Liver (tissue), 9 donors: Measurements from ENCODE around the gene XYLT1. TPM values are rescaled to one million over a fixed set of nuclear protein-coding genes. Genes with fewer than 3 reads are reported as not detected.

Experiments
- DNase-seq: peaks from one replicate; pipeline ENCODE4 v3.0.0-alpha.2; 2017; ENCODE audit warnings: low spot score
- H3K27ac ChIP-seq, 2 donors: one replicate each; pipeline ENCODE4 v1.7.0; 2013; ENCODE audit warnings: inconsistent platforms in 2 of 2, low read length in 2 of 2, control low read depth in 1 of 2, low read depth in 1 of 2, mild to moderate bottlenecking in 1 of 2
- H3K27me3 ChIP-seq, 4 donors: one replicate each; pipeline versions ENCODE4 v1.6.1 to v1.7.0; 2013; ENCODE audit warnings: low read length in 3 of 4, inconsistent platforms in 1 of 4, mild to moderate bottlenecking in 1 of 4, moderate library complexity in 1 of 4; ENCODE audit not compliant: control insufficient read depth in 4 of 4, insufficient read depth in 4 of 4
- H3K36me3 ChIP-seq, 4 donors: one replicate each; pipeline versions ENCODE4 v1.6.1 to v1.7.0; 2013; ENCODE audit warnings: low read length in 3 of 4, mild to moderate bottlenecking in 3 of 4, low read depth in 1 of 4, moderate library complexity in 1 of 4; ENCODE audit not compliant: control insufficient read depth in 4 of 4, insufficient read depth in 3 of 4
- H3K4me1 ChIP-seq, 4 donors: one replicate each; pipeline versions ENCODE4 v1.6.1 to v1.7.0; 2013; ENCODE audit warnings: low read length in 3 of 4, mild to moderate bottlenecking in 3 of 4, moderate library complexity in 1 of 4; ENCODE audit not compliant: control insufficient read depth in 4 of 4, insufficient read depth in 4 of 4
- H3K4me3 ChIP-seq, 3 donors: one replicate each; pipeline versions ENCODE4 v1.6.1 to v1.7.0; 2013; ENCODE audit warnings: low read length in 3 of 3, control low read depth in 1 of 3, low read depth in 1 of 3, mild to moderate bottlenecking in 1 of 3
- H3K9ac ChIP-seq, 2 donors: one replicate each; pipeline ENCODE4 v1.7.0; 2013; ENCODE audit warnings: low read length in 2 of 2, mild to moderate bottlenecking in 2 of 2, moderate library complexity in 2 of 2, control low read depth in 1 of 2, low read depth in 1 of 2
- H3K9me3 ChIP-seq, 4 donors: one replicate each; pipeline versions ENCODE4 v1.6.1 to v1.7.0; 2013; ENCODE audit warnings: low read length in 3 of 4; ENCODE audit not compliant: control insufficient read depth in 4 of 4
- EGR1 ChIP-seq, 2 donors: IDR thresholded peaks; 2 replicates each; pipeline ENCODE4 v1.6.1; 2016 to 2018; ENCODE audit warnings: antibody characterized with exemption in 2 of 2, low read depth in 2 of 2
- FOXA2 ChIP-seq: IDR thresholded peaks from 2 replicates; pipeline ENCODE4 v1.6.1; 2016; ENCODE audit warnings: antibody characterized with exemption
- GABPA ChIP-seq, 2 donors: IDR thresholded peaks in 1 of 2; conservative IDR thresholded peaks in 1 of 2; 2 replicates each; pipeline ENCODE4 v1.6.1; 2016; ENCODE audit warnings: antibody characterized with exemption in 2 of 2, mild to moderate bottlenecking in 1 of 2, moderate library complexity in 1 of 2
- HNF4A ChIP-seq, 2 donors: conservative IDR thresholded peaks; 2 replicates each; pipeline ENCODE4 v1.6.1; 2016; ENCODE audit warnings: antibody characterized with exemption in 2 of 2, mild to moderate bottlenecking in 2 of 2
- HNF4G ChIP-seq: IDR thresholded peaks from 2 replicates; pipeline ENCODE4 v1.6.1; 2016; ENCODE audit warnings: antibody characterized with exemption
- NR2F2 ChIP-seq: IDR thresholded peaks from 2 replicates; pipeline ENCODE4 v1.6.1; 2016; ENCODE audit warnings: antibody characterized with exemption
- RAD21 ChIP-seq, 2 donors: IDR thresholded peaks; 2 replicates each; pipeline ENCODE4 v1.6.1; 2016; ENCODE audit warnings: antibody characterized with exemption in 2 of 2, mild to moderate bottlenecking in 2 of 2
- RXRA ChIP-seq, 2 donors: IDR thresholded peaks; 2 replicates each; pipeline ENCODE4 v1.6.1; 2017 to 2018; ENCODE audit warnings: antibody characterized with exemption in 2 of 2, mild to moderate bottlenecking in 1 of 2
- SP1 ChIP-seq: IDR thresholded peaks from 2 replicates; pipeline ENCODE4 v1.6.1; 2018; ENCODE audit warnings: antibody characterized with exemption, mild to moderate bottlenecking
- TAF1 ChIP-seq: conservative IDR thresholded peaks from 2 replicates; pipeline ENCODE4 v1.6.1; 2016; ENCODE audit warnings: antibody characterized with exemption, mild to moderate bottlenecking
- YY1 ChIP-seq: IDR thresholded peaks from 2 replicates; pipeline ENCODE4 v1.6.1; 2016; ENCODE audit warnings: antibody characterized with exemption, mild to moderate bottlenecking
- WGBS: extraction: QIAGEN DNeasy Blood & Tissue Kit; methylation state at CpG from one replicate; pipeline ENCODE4 v1.1.7; 2013; 5-methylcytosine and 5-hydroxymethylcytosine counted together
- polyA plus RNA-seq, 2 donors: library from polyadenylated mRNA; stranded (reverse) in 1 of 2; unstranded in 1 of 2; fragments of 200-250 nt in 1 of 2; fragments of >200 nt in 1 of 2; fragmentation: Nextera tagmentation in 1 of 2; extraction: Ambion mirVana in 1 of 2; gene quantifications; one replicate each; pipeline versions ENCODE4 v1.2.1 to v1.2.3, GENCODE V29; 2013 to 2015
- total RNA-seq, 2 donors: library from RNA; depleted of rRNA; stranded (reverse); fragments of >200 nt; gene quantifications; one replicate each; pipeline ENCODE4 v1.2.3, GENCODE V29; 2014
- TF ChIP-seq, protein P1 (sequence below): IDR thresholded peaks from 2 replicates; pipeline ENCODE4 v1.6.1; 2016; ENCODE audit warnings: antibody characterized with exemption
- TF ChIP-seq, protein P2 (sequence below): IDR thresholded peaks from 2 replicates; pipeline ENCODE4 v1.6.1; 2016; ENCODE audit warnings: antibody characterized with exemption, mild to moderate bottlenecking
- TF ChIP-seq, protein P3 (sequence below): fragments of 150-350 bp; IDR thresholded peaks from 2 replicates; pipeline ENCODE4 v1.5.1; 2017; ENCODE audit warnings: improper control_type of control experiment, low read depth, low read length; ENCODE audit not compliant: missing input control
- TF ChIP-seq, protein P4 (sequence below): IDR thresholded peaks from 2 replicates; pipeline ENCODE4 v1.6.1; 2016; ENCODE audit warnings: antibody characterized with exemption
- TF ChIP-seq, protein P5 (sequence below): IDR thresholded peaks from 2 replicates; pipeline ENCODE4 v1.6.1; 2016; ENCODE audit warnings: antibody characterized with exemption
- donor health status: healthy.
- donor health status: healthy.
- donor health status: healthy.
- donor health status: healthy.
- donor health status: healthy.

Gene XYLT1
- total and polyA plus RNA-seq, 4 donors, result 0.25 to 2.3 (median 0.53) TPM

DNA sequence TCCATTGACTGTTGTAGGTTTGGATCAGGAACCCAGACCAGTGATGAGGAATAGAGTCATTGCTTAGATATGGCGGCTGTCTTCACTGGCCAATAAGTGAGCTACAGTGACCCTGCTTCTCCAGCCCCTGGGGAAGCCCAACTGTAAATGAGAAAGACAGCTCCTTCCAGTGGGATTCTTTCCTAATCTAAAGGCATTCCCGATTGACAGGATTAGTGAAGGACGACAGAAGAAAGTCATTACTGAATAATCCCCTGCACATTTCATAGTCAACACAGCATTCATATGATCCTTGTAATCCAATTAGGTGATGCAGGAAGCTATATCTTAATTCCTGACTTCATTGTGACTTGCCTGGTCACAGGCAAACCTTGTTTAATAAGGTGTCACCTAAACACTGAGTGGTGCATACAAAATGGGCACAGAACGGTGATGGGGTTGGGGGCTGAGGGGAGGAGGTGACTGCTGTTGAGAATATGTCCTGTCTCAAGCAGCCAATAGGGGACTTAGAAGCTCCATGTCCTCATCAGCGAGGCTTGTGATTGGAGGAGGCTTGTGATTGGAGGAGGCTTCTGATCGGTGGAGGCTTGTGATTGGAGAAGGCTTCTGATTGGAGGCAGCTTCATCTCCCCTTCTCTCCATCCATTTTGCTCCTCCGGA lies 242.6 kb downstream of the XYLT1 start:
- no peaks in the 10 kb centered on the region for H3K27me3 ChIP-seq
- DNase-seq, result no peak
- no peak for TF ChIP-seq FOXA2
- no peak for TF ChIP-seq HNF4G
- TF ChIP-seq HNF4A (conservative IDR thresholded peaks at IDR 0.05), result no peak
- no peak for TF ChIP-seq NR2F2
- TF ChIP-seq TAF1, result no peak
- TF ChIP-seq, protein P1, sequence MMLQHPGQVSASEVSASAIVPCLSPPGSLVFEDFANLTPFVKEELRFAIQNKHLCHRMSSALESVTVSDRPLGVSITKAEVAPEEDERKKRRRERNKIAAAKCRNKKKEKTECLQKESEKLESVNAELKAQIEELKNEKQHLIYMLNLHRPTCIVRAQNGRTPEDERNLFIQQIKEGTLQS, result no peak
- TF ChIP-seq EGR1 (IDR thresholded peaks at IDR 0.05; ENCODE audit: low read depth in 2 of 2), result no peak
- TF ChIP-seq, protein P2, sequence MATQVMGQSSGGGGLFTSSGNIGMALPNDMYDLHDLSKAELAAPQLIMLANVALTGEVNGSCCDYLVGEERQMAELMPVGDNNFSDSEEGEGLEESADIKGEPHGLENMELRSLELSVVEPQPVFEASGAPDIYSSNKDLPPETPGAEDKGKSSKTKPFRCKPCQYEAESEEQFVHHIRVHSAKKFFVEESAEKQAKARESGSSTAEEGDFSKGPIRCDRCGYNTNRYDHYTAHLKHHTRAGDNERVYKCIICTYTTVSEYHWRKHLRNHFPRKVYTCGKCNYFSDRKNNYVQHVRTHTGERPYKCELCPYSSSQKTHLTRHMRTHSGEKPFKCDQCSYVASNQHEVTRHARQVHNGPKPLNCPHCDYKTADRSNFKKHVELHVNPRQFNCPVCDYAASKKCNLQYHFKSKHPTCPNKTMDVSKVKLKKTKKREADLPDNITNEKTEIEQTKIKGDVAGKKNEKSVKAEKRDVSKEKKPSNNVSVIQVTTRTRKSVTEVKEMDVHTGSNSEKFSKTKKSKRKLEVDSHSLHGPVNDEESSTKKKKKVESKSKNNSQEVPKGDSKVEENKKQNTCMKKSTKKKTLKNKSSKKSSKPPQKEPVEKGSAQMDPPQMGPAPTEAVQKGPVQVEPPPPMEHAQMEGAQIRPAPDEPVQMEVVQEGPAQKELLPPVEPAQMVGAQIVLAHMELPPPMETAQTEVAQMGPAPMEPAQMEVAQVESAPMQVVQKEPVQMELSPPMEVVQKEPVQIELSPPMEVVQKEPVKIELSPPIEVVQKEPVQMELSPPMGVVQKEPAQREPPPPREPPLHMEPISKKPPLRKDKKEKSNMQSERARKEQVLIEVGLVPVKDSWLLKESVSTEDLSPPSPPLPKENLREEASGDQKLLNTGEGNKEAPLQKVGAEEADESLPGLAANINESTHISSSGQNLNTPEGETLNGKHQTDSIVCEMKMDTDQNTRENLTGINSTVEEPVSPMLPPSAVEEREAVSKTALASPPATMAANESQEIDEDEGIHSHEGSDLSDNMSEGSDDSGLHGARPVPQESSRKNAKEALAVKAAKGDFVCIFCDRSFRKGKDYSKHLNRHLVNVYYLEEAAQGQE, result no peak
- no peak for TF ChIP-seq SP1
- TF ChIP-seq, protein P3, sequence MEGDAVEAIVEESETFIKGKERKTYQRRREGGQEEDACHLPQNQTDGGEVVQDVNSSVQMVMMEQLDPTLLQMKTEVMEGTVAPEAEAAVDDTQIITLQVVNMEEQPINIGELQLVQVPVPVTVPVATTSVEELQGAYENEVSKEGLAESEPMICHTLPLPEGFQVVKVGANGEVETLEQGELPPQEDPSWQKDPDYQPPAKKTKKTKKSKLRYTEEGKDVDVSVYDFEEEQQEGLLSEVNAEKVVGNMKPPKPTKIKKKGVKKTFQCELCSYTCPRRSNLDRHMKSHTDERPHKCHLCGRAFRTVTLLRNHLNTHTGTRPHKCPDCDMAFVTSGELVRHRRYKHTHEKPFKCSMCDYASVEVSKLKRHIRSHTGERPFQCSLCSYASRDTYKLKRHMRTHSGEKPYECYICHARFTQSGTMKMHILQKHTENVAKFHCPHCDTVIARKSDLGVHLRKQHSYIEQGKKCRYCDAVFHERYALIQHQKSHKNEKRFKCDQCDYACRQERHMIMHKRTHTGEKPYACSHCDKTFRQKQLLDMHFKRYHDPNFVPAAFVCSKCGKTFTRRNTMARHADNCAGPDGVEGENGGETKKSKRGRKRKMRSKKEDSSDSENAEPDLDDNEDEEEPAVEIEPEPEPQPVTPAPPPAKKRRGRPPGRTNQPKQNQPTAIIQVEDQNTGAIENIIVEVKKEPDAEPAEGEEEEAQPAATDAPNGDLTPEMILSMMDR, result no peak
- no peak for TF ChIP-seq RAD21 (IDR thresholded peaks at IDR 0.05)
- TF ChIP-seq, protein P4, sequence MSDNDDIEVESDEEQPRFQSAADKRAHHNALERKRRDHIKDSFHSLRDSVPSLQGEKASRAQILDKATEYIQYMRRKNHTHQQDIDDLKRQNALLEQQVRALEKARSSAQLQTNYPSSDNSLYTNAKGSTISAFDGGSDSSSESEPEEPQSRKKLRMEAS, result no peak
- no peak for TF ChIP-seq YY1
- no peak for TF ChIP-seq GABPA (IDR thresholded peaks at IDR 0.05 in 1 of 2, conservative IDR thresholded peaks at IDR 0.05 in 1 of 2)
- no peak for TF ChIP-seq RXRA (IDR thresholded peaks at IDR 0.05)
- H3K36me3 ChIP-seq, result no peaks in the 10 kb centered on the region
- H3K4me1 ChIP-seq, result no peaks in the 10 kb centered on the region
- H3K9me3 ChIP-seq, result no peaks in the 10 kb centered on the region
- 77% methylated on average over 7 of the region's 7 CpGs for WGBS
- H3K4me3 ChIP-seq, result no peak overlapping the region
- H3K9ac ChIP-seq, result no peak overlapping the region
- H3K27ac ChIP-seq, result no peak overlapping the region

DNA sequence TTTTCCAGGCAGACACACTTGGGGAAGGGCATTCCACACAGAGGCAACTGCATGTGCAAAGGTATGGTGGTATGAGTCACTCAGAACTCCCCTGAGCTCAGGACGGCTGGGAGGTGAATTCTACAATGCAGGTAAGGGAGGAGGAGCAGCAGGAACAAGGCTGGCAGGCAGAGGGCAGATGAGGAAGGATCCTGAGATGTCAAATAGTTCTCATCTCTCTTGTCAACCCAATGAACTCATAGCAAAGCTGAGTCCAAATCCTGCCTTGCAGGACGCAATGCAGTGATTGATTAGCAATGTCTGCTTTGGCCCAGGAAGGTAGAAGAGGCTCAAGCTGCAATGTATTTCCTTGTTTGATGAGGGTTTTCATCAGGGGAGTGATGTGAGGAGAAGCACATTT lies 243.5 kb downstream of the XYLT1 start:
- no peaks in the 10 kb centered on the region for H3K27me3 ChIP-seq
- H3K4me3 ChIP-seq, result no peak overlapping the region
- no peaks in the 10 kb centered on the region for H3K9me3 ChIP-seq
- H3K36me3 ChIP-seq, result no peaks in the 10 kb centered on the region
- H3K27ac ChIP-seq, result no peak overlapping the region
- no peak for DNase-seq
- WGBS, result 54% methylated on average over 2 of the region's 2 CpGs
- no peak overlapping the region for H3K9ac ChIP-seq
- no peaks in the 10 kb centered on the region for H3K4me1 ChIP-seq
- TF ChIP-seq GABPA (IDR thresholded peaks at IDR 0.05 in 1 of 2, conservative IDR thresholded peaks at IDR 0.05 in 1 of 2) (no peak), NR2F2 (no peak), RAD21 (IDR thresholded peaks at IDR 0.05) (no peak), TAF1 (no peak), HNF4A (conservative IDR thresholded peaks at IDR 0.05) (no peak)
- TF ChIP-seq, protein P5, sequence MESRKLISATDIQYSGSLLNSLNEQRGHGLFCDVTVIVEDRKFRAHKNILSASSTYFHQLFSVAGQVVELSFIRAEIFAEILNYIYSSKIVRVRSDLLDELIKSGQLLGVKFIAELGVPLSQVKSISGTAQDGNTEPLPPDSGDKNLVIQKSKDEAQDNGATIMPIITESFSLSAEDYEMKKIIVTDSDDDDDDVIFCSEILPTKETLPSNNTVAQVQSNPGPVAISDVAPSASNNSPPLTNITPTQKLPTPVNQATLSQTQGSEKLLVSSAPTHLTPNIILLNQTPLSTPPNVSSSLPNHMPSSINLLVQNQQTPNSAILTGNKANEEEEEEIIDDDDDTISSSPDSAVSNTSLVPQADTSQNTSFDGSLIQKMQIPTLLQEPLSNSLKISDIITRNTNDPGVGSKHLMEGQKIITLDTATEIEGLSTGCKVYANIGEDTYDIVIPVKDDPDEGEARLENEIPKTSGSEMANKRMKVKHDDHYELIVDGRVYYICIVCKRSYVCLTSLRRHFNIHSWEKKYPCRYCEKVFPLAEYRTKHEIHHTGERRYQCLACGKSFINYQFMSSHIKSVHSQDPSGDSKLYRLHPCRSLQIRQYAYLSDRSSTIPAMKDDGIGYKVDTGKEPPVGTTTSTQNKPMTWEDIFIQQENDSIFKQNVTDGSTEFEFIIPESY, result no peak
- TF ChIP-seq, protein P4, result no peak
- TF ChIP-seq, protein P3, result no peak
- TF ChIP-seq, protein P1, result no peak
